Measurements from ENCODE around the gene CFAP100. TPM values are rescaled to one million over a fixed set of nuclear protein-coding genes. Genes with fewer than 3 reads are reported as not detected.

CFAP100 gene
- total RNA-seq, 4 donors from 2014 or later: 6.1 TPM; not detected in 3

- peaks cover 0 to 3% of the 10 kb centered on the region in 2 donors for H3K27me3 ChIP-seq
- TF ChIP-seq POLR2A (IDR thresholded peaks at IDR 0.05): no peak
- TF ChIP-seq, protein P1, sequence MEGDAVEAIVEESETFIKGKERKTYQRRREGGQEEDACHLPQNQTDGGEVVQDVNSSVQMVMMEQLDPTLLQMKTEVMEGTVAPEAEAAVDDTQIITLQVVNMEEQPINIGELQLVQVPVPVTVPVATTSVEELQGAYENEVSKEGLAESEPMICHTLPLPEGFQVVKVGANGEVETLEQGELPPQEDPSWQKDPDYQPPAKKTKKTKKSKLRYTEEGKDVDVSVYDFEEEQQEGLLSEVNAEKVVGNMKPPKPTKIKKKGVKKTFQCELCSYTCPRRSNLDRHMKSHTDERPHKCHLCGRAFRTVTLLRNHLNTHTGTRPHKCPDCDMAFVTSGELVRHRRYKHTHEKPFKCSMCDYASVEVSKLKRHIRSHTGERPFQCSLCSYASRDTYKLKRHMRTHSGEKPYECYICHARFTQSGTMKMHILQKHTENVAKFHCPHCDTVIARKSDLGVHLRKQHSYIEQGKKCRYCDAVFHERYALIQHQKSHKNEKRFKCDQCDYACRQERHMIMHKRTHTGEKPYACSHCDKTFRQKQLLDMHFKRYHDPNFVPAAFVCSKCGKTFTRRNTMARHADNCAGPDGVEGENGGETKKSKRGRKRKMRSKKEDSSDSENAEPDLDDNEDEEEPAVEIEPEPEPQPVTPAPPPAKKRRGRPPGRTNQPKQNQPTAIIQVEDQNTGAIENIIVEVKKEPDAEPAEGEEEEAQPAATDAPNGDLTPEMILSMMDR (IDR thresholded peaks at IDR 0.05): no peak
- no peak for TF ChIP-seq EP300 (IDR thresholded peaks at IDR 0.05)
- H3K4me1 ChIP-seq: peaks cover 0 to 11% (median 4%) of the 10 kb centered on the region in 4 donors
- no peak overlapping the region for H3K27ac ChIP-seq
- no peaks in the 10 kb centered on the region for H3K36me3 ChIP-seq
- DNase-seq (ENCODE audit: low spot score in 2 of 2): no peak
- no peak overlapping the region for H3K4me3 ChIP-seq
- peaks cover 0 to 10% (median 0%) of the 10 kb centered on the region in 4 donors for H3K9me3 ChIP-seq
- 89 to 92% methylated on average over 5 of the region's 5 CpGs for WGBS, 2 donors
Observed at GRCh38 chr3:126396536-126396935, 1.8 kb downstream of the CFAP100 start.

DNA sequence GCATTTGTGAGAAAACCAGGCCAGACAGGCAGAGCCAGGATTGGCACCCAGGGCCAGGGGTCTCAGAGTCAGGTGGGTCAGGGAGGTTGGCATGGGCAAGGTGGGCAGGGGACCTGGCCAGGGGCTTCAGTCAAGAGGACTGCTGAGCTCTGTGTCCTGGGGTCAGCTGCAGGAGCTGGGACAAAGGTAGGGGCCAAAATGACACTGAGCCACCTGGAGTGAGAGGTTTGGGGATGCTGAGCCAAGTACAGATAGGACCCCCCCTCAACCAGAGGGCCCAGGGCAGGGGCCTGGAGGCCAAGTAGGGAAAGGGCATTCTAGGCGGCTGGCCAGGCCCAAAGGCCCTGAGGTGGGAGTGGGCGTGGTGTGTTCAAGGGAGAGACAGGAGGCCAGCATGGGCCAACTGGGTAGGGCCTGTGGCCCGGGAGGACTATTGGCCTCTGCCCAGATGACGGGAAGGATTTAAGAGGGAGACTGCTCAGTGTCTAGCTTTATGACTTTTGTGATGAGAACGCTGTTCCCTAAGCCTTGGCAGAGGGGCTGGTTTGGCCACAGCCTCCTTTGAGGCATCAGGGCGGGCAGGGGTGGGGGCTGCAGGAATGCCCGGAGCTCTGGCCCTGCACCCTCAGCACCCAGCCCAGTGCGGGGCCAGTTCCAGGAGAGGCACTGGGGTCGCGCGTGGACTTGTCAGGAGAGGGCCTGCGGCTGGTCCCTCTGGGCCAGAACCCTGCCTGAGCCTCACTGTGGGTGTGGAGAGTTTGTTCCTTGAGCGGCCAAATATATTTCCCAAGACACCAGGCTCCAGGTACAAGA lies 3.1 kb downstream of the CFAP100 start:
- H3K9me3 ChIP-seq: peaks cover 0 to 10% (median 0%) of the 10 kb centered on the region in 4 donors
- TF ChIP-seq, protein P1 (IDR thresholded peaks at IDR 0.05): no peak
- TF ChIP-seq EP300 (IDR thresholded peaks at IDR 0.05): no peak
- no peak for TF ChIP-seq POLR2A (IDR thresholded peaks at IDR 0.05)
- no peak overlapping the region for H3K4me3 ChIP-seq
- no peak overlapping the region for H3K27ac ChIP-seq
- H3K4me1 ChIP-seq: peaks cover 0 to 11% (median 4%) of the 10 kb centered on the region in 4 donors
- H3K36me3 ChIP-seq: no peaks in the 10 kb centered on the region
- H3K27me3 ChIP-seq: peaks cover 0 to 3% of the 10 kb centered on the region in 2 donors
- 83 to 84% methylated on average over 7 of the region's 13 CpGs for WGBS, 2 donors
- DNase-seq (ENCODE audit: low spot score in 2 of 2): no peak

DNA sequence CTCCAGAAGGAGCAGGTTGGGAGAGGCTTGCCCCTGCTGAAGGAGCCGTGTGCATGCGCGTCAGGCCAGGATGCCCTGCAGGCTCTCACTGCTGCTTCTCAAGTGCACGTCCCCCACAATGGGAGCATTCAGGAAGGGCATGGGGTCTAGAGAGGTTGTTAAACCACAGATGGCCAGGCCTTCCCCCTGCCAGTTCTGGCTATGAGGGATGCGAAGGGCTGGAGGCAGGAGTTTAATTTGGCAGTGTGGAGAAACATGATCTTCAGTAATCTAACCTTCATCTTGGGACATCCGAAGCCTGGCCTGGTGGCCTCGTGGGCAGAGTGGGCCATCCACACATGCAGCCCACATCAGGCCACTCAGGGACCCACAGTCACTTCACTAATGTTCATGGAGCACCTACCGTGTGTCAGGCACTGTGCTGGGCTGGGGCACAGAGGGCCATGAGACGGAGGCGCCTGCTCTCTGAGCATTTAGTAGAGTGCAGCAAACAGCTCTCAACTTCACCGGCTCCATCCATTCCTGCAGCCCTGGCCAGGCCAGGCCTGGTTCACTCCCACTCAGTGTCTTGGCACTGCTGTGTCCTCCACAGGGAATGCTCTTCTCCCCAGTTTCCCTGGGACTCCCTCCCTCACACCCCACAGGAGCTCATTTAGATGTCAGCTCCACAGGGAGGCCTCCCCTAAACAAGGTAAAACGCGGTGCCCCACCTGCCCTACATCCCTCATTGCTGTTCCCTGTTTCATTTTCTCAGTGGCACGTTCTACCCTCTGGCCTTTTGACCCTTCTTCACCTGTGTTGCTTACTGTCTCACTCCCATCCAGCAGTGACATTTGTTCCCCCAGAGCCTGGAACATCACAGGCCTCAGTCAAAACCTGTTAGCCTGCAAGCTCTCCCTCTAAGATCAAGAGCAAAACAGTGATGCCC lies 4.0 kb downstream of the CFAP100 start:
- Histone ChIP-seq H3K27me3 (peaks cover 0 to 3% of the 10 kb centered on the region in 2 donors), H3K36me3 (no peaks in the 10 kb centered on the region), H3K4me1 (peaks cover 0 to 11% (median 4%) of the 10 kb centered on the region in 4 donors), H3K9me3 (peaks cover 0 to 10% (median 0%) of the 10 kb centered on the region in 4 donors), H3K27ac (no peak overlapping the region), H3K4me3 (no peak overlapping the region)
- no peak for DNase-seq (ENCODE audit: low spot score in 2 of 2)
- 81 to 87% methylated on average over 12 to 13 of the region's 14 CpGs for WGBS, 2 donors
- TF ChIP-seq EP300 (IDR thresholded peaks at IDR 0.05) (no peak), POLR2A (IDR thresholded peaks at IDR 0.05) (no peak)
- TF ChIP-seq, protein P1 (IDR thresholded peaks at IDR 0.05): no peak

GRCh38 chr3:126399351-126399735 lies 4.6 kb downstream of the CFAP100 start:
- Histone ChIP-seq H3K4me3 (no peak overlapping the region), H3K36me3 (no peaks in the 10 kb centered on the region), H3K27me3 (peaks cover 0 to 2% of the 10 kb centered on the region in 2 donors), H3K27ac (no peak overlapping the region), H3K9me3 (peaks cover 0 to 10% (median 0%) of the 10 kb centered on the region in 4 donors), H3K4me1 (peaks cover 0 to 9% (median 4%) of the 10 kb centered on the region in 4 donors)
- TF ChIP-seq EP300 (IDR thresholded peaks at IDR 0.05) (no peak), POLR2A (IDR thresholded peaks at IDR 0.05) (no peak)
- TF ChIP-seq, protein P1 (IDR thresholded peaks at IDR 0.05): no peak
- WGBS, 2 donors: 55 to 58% methylated on average over 1 of the region's 1 CpG
- DNase-seq (ENCODE audit: low spot score in 2 of 2): no peak

Measured in tibial nerve (tissue), 4 donors.